Gastroesophageal sphincter (tissue), 3 donors: ENCODE measurements around the gene MICALL2.

Source experiments
- POLR2A ChIP-seq, 2 donors: fragments of 450-650 bp; IDR thresholded peaks; one replicate each; pipeline ENCODE4 v1.6.1; 2017; ENCODE audit warnings: antibody characterized with exemption in 2 of 2, mild to moderate bottlenecking in 2 of 2, moderate library complexity in 1 of 2
- TF ChIP-seq, protein P1 (sequence below), 4 experiments: fragments of 200-600 bp in 2 of 4; fragments of 450-650 bp in 2 of 4; sonication (generic) in 1 of 4; IDR thresholded peaks; one replicate each; pipeline ENCODE4 v1.5.1; 2017 to 2019; ENCODE audit warnings: antibody characterized with exemption in 4 of 4, mild to moderate bottlenecking in 2 of 4, moderate library complexity in 2 of 4

DNA sequence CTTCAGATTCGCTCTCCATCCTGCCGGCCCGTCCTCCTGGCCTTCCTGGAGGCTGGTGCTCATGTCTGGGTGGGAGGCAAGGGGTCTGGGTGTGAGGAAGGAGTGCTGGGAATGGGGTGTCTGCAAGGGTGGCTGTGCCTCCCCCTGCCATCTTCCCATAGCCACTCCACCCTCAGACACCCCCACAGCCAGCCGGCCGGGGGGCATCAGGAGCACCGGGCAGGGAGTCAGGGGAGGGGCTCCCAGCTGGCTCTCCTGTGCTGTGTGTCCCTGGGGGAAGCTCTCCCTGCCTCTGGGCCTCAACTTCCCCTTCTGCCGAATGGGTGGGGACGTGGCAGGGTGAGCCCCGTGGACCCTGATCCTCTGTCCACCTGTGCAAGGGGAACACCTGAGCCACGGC lies 18.6 kb downstream of the MICALL2 start:
- TF ChIP-seq, protein P1, sequence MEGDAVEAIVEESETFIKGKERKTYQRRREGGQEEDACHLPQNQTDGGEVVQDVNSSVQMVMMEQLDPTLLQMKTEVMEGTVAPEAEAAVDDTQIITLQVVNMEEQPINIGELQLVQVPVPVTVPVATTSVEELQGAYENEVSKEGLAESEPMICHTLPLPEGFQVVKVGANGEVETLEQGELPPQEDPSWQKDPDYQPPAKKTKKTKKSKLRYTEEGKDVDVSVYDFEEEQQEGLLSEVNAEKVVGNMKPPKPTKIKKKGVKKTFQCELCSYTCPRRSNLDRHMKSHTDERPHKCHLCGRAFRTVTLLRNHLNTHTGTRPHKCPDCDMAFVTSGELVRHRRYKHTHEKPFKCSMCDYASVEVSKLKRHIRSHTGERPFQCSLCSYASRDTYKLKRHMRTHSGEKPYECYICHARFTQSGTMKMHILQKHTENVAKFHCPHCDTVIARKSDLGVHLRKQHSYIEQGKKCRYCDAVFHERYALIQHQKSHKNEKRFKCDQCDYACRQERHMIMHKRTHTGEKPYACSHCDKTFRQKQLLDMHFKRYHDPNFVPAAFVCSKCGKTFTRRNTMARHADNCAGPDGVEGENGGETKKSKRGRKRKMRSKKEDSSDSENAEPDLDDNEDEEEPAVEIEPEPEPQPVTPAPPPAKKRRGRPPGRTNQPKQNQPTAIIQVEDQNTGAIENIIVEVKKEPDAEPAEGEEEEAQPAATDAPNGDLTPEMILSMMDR (IDR thresholded peaks at IDR 0.05), result no peak
- no peak for TF ChIP-seq POLR2A (IDR thresholded peaks at IDR 0.05)
